GM21367 (cell line): ENCODE data around the gene USHBP1.

Experiments
- ATAC-seq: cut with Tn5 transposase; IDR thresholded peaks from one replicate; pipeline ENCODE4 v1.9.1; 2021; ENCODE audit not compliant: unreplicated experiment

Gene USHBP1

DNA sequence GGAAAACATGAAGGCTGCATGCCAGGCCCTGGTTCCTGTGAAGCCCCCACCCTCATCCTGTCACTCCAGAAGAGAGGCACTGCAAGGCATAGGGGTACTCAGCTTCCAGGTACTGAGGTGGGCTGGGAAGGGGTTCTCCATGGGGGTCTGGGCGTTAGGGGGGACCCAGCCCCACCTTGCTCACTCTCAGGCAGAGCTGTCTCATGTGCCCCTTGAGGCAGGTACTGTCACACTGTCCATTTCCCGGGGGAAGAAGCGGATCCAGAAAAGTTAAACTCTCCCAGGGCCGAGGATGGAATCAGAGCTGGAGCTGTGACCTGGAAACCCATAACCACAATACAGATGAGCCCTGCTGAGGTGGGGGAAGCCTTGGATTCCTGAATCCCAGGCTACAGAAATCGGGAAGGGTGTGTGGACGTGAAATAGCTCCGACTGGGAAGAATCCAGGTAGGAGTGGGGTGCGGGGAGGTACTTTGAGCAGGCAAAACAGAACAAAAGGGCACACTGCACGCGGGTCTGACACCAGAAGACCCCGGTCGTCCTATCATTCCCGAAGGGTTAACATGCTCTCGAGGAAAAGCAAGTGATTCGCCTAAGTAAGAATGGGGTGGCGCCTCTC is 49.9 kb downstream of the USHBP1 start:
- no peak for ATAC-seq

DNA sequence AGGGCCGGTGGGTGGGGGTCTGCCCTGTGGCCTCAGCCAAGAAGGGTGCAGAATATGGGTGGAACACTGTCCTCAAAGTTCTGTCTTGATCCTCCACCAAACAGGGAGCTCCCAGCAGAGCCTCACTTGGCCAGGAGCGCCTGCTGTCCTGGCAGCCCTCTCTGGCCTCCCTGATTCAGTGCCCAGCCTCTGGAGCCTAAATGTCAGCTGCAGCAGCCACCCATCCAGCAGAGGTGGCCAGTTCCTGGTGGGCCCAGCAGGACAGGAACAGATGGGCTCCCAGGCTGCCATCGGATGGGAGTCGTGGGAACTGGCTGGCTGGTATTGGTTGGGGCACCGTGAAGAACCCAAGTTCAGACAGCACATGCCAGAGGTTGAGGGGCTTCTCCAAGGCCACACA is 51.2 kb downstream of the USHBP1 start:
- no peak for ATAC-seq

DNA sequence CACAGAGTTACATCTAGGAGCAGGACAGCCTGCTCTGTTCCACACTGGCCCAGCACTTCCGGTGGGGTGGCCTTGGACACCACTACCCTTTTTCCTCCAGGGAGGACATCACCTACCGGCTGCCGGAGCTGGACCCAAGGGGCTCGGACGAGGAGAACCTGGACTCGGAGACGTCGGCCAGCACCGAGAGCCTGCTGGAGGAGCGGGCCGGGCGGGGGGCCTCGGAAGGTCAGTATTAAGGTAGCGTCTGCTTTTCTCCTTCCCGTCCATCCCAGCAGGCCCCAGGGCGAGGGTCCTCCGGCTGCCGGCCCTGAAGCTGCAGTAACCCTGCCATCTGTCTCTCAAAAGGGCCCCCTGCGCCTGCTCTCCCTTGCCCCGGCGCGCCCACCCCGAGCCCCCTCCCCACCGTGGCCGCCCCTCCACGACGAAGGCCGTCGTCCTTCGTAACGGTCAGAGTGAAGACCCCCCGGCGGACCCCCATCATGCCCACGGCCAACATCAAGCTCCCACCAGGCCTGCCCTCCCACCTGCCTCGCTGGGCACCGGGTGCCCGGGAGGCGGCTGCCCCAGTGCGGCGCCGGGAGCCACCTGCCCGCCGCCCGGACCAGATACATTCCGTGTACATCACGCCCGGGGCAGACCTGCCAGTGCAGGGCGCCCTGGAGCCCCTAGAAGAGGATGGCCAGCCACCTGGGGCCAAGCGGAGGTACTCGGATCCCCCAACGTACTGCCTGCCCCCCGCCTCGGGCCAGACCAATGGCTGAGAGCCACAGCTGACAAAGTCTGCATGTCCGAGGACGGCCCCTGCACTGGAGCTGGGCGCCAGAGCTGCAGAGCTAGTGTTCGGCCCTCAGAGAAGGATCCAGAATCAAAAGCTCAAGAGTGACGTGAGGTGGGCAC is 52.7 kb downstream of the USHBP1 start:
- ATAC-seq: no peak

DNA sequence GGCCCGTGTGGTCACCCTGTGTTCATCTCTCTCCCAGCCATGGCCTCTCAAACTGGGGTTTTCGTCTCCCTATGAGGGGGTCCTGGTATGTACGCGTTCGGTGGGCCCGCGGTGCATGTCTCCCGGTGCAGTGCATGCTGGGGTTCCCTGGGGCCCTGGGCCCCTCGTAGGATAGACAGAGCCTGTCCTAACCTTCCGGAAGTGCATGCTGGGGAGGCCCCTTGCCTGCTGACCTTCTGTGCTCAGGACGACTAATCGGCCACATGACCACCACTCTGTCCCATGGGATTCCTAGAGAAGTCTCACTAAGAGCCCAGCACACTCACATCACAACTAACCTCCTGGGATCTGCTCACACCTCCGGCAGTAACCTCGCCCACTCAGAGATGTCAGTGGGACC is 54.2 kb downstream of the USHBP1 start:
- ATAC-seq: no peak

DNA sequence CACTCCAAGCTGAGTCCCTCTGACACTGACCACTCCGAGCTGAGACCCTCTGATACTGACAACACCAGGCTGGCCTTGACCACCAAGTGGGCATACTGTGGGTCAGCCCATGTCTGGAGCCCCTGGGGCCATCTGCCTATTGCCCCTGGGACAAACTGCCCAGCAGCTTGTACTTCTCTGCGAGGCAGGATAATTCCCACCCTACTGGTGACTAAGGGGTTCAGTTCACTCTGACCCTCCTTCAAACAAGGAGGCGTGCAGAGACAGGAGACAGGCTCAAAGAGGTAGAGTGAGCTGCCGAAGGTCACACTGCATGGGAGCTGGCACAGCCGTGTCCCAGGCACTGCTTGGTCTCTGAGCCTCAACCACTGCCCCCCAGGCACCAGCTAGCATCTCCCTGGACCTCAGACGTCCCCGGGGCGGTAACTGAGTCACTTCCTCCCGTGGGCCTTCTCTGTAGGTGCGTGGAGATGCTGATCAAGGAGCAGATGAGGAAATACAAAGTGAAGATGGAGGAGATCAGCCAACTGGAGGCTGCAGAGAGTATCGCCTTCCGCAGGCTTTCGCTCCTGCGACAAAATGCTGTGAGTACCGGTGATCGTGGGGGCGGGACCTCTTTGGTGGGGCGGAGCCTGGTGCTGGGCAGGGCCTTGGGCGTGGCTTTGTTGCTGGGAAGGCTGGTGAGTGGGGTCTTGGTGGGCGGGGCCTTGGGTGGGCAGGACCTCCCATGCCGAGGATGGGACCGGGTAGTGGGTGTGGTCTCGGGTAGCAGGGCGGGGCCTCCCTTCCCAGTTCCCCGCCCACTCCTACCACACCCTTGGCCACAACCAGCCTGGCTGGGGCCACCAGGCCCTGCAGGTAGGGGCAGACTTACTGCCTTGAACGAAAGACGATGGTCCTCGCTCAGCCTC is 55.2 kb downstream of the USHBP1 start:
- no peak for ATAC-seq

DNA sequence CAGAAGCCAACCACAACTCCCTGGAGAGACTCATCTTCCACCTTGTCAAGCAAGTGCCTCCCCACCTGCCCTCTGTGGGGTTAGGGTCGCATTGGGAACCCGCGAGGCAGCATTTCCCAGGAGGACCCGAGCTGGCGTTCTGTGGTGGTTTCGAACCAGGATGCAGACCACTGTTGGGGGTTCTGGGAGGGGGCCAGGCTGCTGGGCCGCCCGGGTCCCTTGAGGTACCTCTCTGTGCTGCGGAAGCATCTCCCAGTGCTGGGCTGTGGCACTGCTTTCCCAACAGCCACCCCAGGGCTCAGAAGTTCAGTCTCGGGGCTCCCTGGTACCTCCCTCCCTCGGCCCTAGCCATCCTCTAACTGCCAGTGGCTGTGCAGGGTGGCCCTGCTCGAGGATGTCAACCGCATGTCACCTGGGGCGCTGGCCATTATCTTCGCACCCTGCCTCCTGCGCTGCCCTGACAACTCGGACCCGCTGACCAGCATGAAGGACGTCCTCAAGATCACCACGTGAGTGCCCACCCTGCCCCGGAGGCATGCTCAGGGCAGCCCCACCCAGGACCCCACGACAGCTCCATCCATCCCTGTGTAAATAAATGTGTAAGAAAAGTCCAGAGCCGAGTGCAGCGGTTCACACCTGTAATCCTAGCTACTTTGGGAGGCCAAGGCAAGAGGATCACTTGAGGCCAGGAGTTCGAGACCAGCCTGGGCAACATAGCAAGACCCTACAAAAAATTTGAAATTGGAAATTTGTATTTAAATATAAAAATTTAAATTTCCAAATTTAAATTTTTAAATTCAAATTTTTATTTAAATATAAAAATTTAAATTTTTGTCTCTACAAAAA is 57.6 kb downstream of the USHBP1 start:
- no peak for ATAC-seq

DNA sequence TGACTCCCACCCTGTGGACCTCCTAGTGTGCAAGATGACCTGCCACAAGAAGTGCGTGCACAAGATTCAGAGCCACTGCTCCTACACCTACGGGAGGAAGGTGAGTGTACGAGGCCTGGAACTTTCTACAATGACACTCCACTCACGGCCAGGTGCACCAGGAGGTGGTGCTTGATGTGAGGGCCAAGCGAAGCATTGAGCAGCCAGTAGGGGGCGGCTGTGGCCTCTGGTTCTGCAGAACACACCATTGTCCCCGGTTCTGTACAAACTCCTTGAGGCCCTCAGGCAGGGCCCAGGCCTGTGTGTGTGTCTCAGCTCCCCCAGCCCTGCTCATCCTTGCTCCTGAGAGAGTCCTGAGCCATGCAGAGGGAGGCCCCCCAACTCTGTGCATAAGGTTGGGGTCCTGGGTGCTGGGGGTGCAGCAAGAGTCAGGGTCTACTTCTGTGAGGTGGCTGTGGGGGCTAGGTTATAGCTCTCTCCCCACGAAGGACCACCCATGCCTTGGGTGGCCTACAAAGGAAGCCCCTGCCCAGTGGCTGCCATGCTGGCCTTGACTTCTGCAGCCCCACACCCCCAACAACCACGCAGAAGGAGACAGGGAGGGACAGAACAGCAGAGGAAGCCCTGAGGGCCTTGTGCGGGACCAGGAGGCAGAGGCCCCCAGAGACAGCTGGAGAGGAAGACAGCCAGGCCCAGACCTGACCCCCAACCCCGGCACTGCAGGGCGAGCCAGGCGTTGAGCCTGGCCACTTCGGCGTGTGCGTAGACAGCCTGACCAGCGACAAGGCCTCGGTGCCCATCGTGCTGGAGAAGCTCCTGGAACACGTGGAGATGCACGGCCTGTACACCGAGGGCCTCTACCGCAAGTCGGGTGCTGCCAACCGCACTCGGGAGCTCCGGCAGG is 59.1 kb downstream of the USHBP1 start:
- no peak for ATAC-seq

DNA sequence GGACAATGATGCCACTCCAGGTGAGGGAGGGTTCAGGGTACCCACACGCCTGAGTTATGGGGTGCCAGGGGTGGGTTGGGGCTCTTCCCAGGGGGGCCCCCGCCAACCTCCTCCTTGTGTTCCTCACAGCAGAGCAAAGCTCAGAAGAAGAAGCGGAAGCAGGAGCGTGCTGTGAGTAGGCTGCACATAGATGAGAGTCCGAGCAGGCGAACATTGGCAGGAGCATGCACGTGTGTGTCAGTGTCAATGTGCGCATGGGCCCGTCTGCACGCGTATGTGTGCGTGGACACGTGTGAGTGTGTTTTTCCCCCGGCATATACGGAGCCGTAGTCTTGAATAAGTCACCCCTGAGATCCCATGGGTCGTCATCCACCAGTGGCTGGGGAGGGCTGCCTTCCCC is 61.8 kb downstream of the USHBP1 start:
- ATAC-seq: no peak

DNA sequence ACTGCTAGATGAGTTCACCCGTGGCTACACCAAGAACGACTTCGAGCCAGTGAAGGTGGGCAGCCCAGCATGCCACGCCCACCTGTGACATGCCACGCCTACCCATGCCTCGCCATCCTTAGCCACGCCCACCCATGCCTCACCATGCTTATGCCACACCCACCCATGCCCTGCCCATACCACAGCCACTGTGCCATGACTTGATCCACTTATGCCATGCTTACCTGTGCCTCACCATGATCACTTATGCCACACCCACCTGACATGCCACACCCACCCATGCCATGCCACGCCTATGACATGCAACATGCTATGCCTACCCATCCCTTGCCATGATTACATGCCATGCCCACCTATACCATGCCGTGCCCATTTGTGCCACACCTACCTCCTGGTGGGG is 62.3 kb downstream of the USHBP1 start:
- ATAC-seq: no peak

DNA sequence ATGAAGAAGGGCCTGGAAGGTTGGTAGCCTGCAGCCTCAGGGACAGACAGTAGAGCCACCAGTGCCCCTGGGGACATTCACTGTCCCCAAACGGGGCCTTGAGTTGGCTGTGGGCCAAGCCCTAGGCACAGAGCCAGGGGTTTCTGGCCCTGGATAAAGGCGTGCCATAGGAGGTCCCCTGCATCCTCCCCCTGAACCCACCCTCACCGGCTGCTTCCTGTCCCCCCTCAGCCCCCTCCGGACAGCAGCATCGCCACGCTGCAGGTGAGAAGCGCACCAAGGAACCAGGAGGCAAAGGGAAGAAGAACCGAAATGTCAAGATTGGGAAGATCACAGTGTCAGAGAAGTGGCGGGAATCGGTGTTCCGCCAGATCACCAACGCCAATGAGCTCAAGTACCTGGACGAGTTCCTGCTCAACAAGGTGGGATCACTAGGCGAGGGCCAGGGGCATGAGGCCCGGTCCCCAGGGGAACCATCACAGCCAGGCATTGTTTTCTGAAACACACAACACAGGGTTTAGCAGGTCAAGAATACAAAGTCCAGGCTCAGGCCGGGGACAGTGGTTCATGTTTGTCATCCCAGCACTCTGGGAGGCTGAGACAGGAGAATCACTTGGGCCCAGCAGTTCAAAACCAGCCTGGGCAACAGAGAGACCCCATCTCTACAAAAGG is 64.0 kb downstream of the USHBP1 start:
- no peak for ATAC-seq
